ENCODE results near the gene TBC1D22A.

DNA sequence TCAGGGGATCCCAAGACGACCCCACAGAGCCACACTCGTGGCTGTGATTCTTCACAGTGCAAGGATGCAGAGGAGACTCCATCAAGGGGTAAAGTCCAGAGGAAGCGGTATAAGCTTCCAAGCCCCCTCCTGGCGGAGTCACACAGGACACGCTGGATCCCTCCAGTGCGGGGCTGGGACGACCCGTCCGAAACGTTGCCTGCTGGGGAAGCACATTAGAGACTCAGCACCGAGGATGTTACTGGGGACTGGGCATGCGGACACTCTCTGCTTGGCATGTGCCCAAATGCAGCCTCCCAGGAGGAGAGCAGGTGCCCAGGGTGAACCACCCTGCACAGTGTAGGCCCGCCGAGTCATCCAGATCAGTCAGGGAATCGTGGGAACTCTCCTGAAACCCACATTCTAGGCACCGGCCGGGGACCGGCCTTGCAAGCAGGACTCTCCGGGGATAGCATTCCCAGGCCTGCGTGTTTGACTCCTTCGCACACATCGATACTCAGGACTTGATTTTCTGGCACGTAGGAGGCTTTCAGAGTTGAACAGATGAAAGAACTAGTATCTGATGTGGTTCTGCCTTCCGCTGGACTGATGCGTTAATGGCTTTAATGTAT, 229.8 kb downstream of the TBC1D22A start:
- TF ChIP-seq, protein P1, sequence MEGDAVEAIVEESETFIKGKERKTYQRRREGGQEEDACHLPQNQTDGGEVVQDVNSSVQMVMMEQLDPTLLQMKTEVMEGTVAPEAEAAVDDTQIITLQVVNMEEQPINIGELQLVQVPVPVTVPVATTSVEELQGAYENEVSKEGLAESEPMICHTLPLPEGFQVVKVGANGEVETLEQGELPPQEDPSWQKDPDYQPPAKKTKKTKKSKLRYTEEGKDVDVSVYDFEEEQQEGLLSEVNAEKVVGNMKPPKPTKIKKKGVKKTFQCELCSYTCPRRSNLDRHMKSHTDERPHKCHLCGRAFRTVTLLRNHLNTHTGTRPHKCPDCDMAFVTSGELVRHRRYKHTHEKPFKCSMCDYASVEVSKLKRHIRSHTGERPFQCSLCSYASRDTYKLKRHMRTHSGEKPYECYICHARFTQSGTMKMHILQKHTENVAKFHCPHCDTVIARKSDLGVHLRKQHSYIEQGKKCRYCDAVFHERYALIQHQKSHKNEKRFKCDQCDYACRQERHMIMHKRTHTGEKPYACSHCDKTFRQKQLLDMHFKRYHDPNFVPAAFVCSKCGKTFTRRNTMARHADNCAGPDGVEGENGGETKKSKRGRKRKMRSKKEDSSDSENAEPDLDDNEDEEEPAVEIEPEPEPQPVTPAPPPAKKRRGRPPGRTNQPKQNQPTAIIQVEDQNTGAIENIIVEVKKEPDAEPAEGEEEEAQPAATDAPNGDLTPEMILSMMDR (IDR thresholded peaks at IDR 0.05), result no peak
- TF ChIP-seq POLR2A (IDR thresholded peaks at IDR 0.05), result no peak

Measured in heart left ventricle (tissue), 13 donors.